CD14-positive monocyte (primary cell): Measurements from ENCODE around the gene ITGA7. TPM values are rescaled to one million over a fixed set of nuclear protein-coding genes. Genes with fewer than 3 reads are reported as not detected.
A peak's percentile ranks its signal among the peaks of the same experiment; 100 is the strongest.

ENCODE experiments used
- DNase-seq, 3 donors: peaks; one replicate each; pipeline ENCODE4 v3.0.0-alpha.2; 2011 to 2022
- H2AFZ ChIP-seq: 2 replicates; pipeline ENCODE4 v1.6.0; 2012; ENCODE audit warnings: mild to moderate bottlenecking, low read depth, low read length, inconsistent platforms; ENCODE audit not compliant: insufficient read depth, poor library complexity, severe bottlenecking
- H3K27ac ChIP-seq, 2 donors: 1 replicate in 1 of 2; 2 replicates in 1 of 2; pipeline ENCODE4 v1.5.1; 2012 to 2013; ENCODE audit warnings: low read length in 2 of 2, control low read depth in 1 of 2, inconsistent platforms in 1 of 2, low read depth in 1 of 2, mild to moderate bottlenecking in 1 of 2
- H3K27me3 ChIP-seq, 2 donors: one replicate each; pipeline versions ENCODE4 v1.6.0 to v1.6.1; 2011 to 2013; ENCODE audit warnings: low read length in 2 of 2; ENCODE audit not compliant: control insufficient read depth in 2 of 2, insufficient read depth in 2 of 2
- H3K36me3 ChIP-seq, 2 donors: replicated peaks in 1 of 2; 1 replicate in 1 of 2; 2 replicates in 1 of 2; pipeline versions ENCODE4 v1.5.1 to v1.6.1; 2012 to 2013; ENCODE audit warnings: low read length in 2 of 2, control low read depth in 1 of 2, inconsistent platforms in 1 of 2, mild to moderate bottlenecking in 1 of 2; ENCODE audit not compliant: insufficient read depth in 2 of 2, control insufficient read depth in 1 of 2
- H3K4me1 ChIP-seq, 2 donors: 1 replicate in 1 of 2; 2 replicates in 1 of 2; pipeline versions ENCODE4 v1.5.1 to v1.6.1; 2012 to 2013; ENCODE audit warnings: low read length in 2 of 2, control low read depth in 1 of 2, inconsistent platforms in 1 of 2, mild to moderate bottlenecking in 1 of 2, moderate library complexity in 1 of 2; ENCODE audit not compliant: insufficient read depth in 2 of 2, control insufficient read depth in 1 of 2
- H3K4me2 ChIP-seq: replicated peaks from 2 replicates; pipeline ENCODE3; 2012; ENCODE audit warnings: low read length, moderate library complexity, mild to moderate bottlenecking; ENCODE audit not compliant: poor library complexity, severe bottlenecking; ENCODE audit errors: extremely low read depth
- H3K4me3 ChIP-seq, 3 experiments: fragments of 200-600 bp in 1 of 3; sonication (generic) in 1 of 3; replicated peaks in 1 of 3; 1 replicate in 2 of 3; 2 replicates in 1 of 3; pipeline ENCODE4 v1.5.1; 2011 to 2013; ENCODE audit warnings: low read length in 3 of 3, mild to moderate bottlenecking in 3 of 3, control low read depth in 2 of 3, low read depth in 2 of 3, inconsistent platforms in 1 of 3, moderate library complexity in 1 of 3
- H3K79me2 ChIP-seq: 2 replicates; pipeline ENCODE4 v1.6.0; 2012; ENCODE audit warnings: mild to moderate bottlenecking, control low read depth, inconsistent platforms, low read length, moderate library complexity; ENCODE audit not compliant: insufficient read depth
- H3K9ac ChIP-seq: 2 replicates; pipeline ENCODE4 v1.6.0; 2017; ENCODE audit warnings: low read length, mild to moderate bottlenecking; ENCODE audit not compliant: insufficient read depth, poor library complexity, severe bottlenecking
- H3K9me3 ChIP-seq, 2 donors: replicated peaks in 1 of 2; 1 replicate in 1 of 2; 2 replicates in 1 of 2; pipeline versions ENCODE4 v1.5.1 to v1.6.1; 2012 to 2013; ENCODE audit warnings: low read length in 2 of 2, control low read depth in 1 of 2; ENCODE audit not compliant: control insufficient read depth in 1 of 2, insufficient read depth in 1 of 2
- H4K20me1 ChIP-seq: 2 replicates; pipeline ENCODE4 v1.6.0; 2012; ENCODE audit warnings: mild to moderate bottlenecking, low read length, control low read depth, moderate library complexity; ENCODE audit not compliant: insufficient read depth
- H3K27ac Mint-ChIP-seq, 7 donors: one replicate each; pipeline ENCODE4 v1.8.0; 2020; ENCODE audit warnings: mild to moderate bottlenecking in 7 of 7, mixed read lengths in 7 of 7, moderate library complexity in 6 of 7, inconsistent platforms in 2 of 7
- H3K27me3 Mint-ChIP-seq, 3 donors: one replicate each; pipeline ENCODE4 v1.8.0; 2021 to 2022; ENCODE audit warnings: low read depth in 3 of 3, mild to moderate bottlenecking in 3 of 3, mixed read lengths in 3 of 3, moderate library complexity in 3 of 3, inconsistent platforms in 1 of 3
- H3K36me3 Mint-ChIP-seq, 2 donors: one replicate each; pipeline ENCODE4 v1.8.0; 2020; ENCODE audit warnings: mixed read lengths in 2 of 2, inconsistent platforms in 1 of 2, mild to moderate bottlenecking in 1 of 2
- H3K4me1 Mint-ChIP-seq: one replicate; pipeline ENCODE4 v1.8.0; 2020; ENCODE audit warnings: mild to moderate bottlenecking, mixed read lengths
- H3K4me3 Mint-ChIP-seq, 2 donors: one replicate each; pipeline ENCODE4 v1.8.0; 2020; ENCODE audit warnings: mild to moderate bottlenecking in 2 of 2, mixed read lengths in 2 of 2, moderate library complexity in 1 of 2
- H3K9me3 Mint-ChIP-seq, 7 donors: one replicate each; pipeline ENCODE4 v1.8.0; 2020 to 2022; ENCODE audit warnings: mixed read lengths in 7 of 7, mild to moderate bottlenecking in 6 of 7, moderate library complexity in 6 of 7, inconsistent platforms in 2 of 7
- WGBS: methylation state at CpG from one replicate; pipeline ENCODE4 v1.1.5; 2013; ENCODE audit warnings: missing lambda C conversion rate; ENCODE audit not compliant: insufficient coverage; 5-methylcytosine and 5-hydroxymethylcytosine counted together
- intact Hi-C, 2 donors: fragments of 100-400 bp; cut with micrococcal nuclease; formaldehyde crosslinking; loops; one replicate each; pipeline versions ENCODE4 v1.15.0 to v1.15.1; 2023
- polyA plus RNA-seq, 3 donors: library from polyadenylated mRNA; depleted of rRNA in 1 of 3; unstranded in 2 of 3; stranded (reverse) in 1 of 3; fragments of 300-500 nt in 2 of 3; fragments of >200 nt in 1 of 3; fragmentation: Illumina TruSeq in 2 of 3; gene quantifications; 1 replicate in 2 of 3; 2 replicates in 1 of 3; pipeline ENCODE4 v1.2.3, GENCODE V29; 2012 to 2021
- TF ChIP-seq, protein P1 (sequence below): fragments of 200-600 bp; IDR thresholded peaks from one replicate; pipeline ENCODE4 v1.8.0; 2022; ENCODE audit warnings: antibody characterized with exemption, mild to moderate bottlenecking

Gene ITGA7
- polyA plus RNA-seq, 3 donors = 0.23 to 3.3 (median 0.55) TPM

DNA sequence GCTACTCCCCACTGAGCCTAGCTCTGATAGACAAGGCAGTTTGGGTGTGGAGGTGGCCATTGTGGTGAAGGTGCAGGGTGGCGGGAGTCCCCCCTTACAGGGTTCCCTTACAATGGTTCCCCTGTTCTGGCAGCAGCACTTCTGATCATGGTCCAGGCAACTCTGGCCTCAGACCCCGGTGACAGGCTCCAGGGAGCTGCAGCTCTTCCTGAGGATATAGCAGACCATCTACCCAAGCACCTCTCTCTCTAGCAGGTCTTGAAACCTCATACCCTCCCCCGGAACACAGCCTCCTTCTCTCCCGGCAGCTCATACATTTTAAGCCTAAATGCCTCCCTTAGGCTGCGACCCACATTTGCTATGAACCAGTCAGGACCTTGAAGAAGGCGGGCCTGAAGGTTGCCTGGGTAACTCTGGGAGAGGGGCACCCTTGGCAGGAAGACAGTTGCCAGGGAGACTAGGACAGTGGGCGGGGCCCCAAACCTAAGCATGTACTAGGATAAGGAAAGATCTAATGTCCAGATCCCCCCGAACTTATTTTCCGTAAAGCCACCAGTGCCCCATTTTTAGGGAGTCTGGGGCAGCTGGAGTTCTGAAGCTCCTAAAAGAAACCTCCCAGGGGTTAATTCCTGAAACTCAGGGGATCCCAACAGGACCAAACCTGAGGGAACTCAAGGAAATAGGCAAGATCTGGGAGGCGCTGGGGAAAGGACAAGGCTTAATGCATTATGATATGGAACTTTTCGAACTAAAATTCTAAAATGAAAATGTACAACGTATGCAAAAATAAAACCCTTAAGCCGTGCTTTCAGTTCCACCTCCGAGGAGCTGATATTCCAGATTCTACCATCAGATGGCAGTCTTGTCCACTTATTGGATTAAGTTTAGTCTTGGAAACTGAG is 30.7 kb upstream of the ITGA7 start:
- peak overlapping the region; percentile 41 for H3K9ac ChIP-seq
- no peaks in the 10 kb centered on the region for H3K9me3 ChIP-seq
- TF ChIP-seq, protein P1, sequence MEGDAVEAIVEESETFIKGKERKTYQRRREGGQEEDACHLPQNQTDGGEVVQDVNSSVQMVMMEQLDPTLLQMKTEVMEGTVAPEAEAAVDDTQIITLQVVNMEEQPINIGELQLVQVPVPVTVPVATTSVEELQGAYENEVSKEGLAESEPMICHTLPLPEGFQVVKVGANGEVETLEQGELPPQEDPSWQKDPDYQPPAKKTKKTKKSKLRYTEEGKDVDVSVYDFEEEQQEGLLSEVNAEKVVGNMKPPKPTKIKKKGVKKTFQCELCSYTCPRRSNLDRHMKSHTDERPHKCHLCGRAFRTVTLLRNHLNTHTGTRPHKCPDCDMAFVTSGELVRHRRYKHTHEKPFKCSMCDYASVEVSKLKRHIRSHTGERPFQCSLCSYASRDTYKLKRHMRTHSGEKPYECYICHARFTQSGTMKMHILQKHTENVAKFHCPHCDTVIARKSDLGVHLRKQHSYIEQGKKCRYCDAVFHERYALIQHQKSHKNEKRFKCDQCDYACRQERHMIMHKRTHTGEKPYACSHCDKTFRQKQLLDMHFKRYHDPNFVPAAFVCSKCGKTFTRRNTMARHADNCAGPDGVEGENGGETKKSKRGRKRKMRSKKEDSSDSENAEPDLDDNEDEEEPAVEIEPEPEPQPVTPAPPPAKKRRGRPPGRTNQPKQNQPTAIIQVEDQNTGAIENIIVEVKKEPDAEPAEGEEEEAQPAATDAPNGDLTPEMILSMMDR = peak; percentile 90
- no peaks in the 10 kb centered on the region for H4K20me1 ChIP-seq
- Mint-ChIP-seq H3K9me3 (peaks cover 0 to 3% (median 0%) of the 10 kb centered on the region in 7 donors), H3K27me3 (peaks cover 20 to 24% (median 22%) of the 10 kb centered on the region in 3 donors), H3K36me3 (peaks cover 0 to 2% of the 10 kb centered on the region in 2 donors), H3K4me1 (peaks cover 30% of the 10 kb centered on the region), H3K27ac (peak overlapping the region; percentile 70 to 90 (median 80)), H3K4me3 (peak overlapping the region; percentile 85 to 92)
- H2AFZ ChIP-seq = peak overlapping the region; percentile 91
- intact Hi-C loops = loop anchor here (1.0 to 5.0 kb wide), 3 partner anchors 8 to 202 kb away; partner anchors contain the start of gene PYM1 (in 1 of the 2)
- H3K27ac ChIP-seq = peak overlapping the region; percentile 33 to 65
- DNase-seq = peak; percentile 64 to 82 (median 66)
- peak overlapping the region; percentile 57 to 95 (median 82) for H3K4me3 ChIP-seq
- H3K79me2 ChIP-seq = no peaks in the 10 kb centered on the region
- H3K27me3 ChIP-seq = peaks cover 9 to 12% of the 10 kb centered on the region in 2 donors
- WGBS = 0% methylated on average over 5 of the region's 14 CpGs
- peak overlapping the region; percentile 95 for H3K4me2 ChIP-seq
- no peaks in the 10 kb centered on the region for H3K36me3 ChIP-seq
- peaks cover 16 to 24% of the 10 kb centered on the region in 2 donors for H3K4me1 ChIP-seq

DNA sequence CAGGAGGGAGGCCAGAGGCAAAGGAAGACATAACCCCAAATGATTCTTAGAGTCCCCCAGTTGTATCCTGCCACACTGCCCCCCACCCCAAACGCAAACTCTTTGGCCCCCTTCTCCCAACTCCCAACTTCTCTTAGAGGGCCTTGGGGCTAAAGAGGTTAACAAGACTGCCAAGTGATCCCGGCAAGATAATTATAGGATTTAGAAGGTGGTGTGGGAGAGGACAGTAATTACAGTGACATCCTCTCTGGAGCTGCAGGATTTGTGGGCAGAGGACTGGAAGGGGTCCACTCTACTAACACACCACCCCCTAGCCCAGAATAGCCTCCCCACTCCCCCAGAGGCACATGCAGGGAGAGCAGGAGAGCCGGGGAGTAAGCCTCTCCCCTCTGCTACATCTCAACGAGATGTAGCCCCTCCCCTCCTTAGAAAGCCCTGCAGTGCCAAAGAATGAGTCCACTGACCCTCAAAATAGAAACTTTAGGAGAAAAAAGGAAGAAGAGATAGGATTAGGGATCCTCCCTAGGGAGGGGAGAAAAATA is 29.9 kb upstream of the ITGA7 start:
- H3K36me3 Mint-ChIP-seq = peaks cover 0 to 2% of the 10 kb centered on the region in 2 donors
- H4K20me1 ChIP-seq = no peaks in the 10 kb centered on the region
- TF ChIP-seq, protein P1 = peak; percentile 18
- H3K27me3 ChIP-seq = peaks cover 8 to 10% of the 10 kb centered on the region in 2 donors
- H3K9me3 Mint-ChIP-seq = peaks cover 0 to 2% (median 0%) of the 10 kb centered on the region in 7 donors
- peak overlapping the region in 1 of 3 experiments; percentile 82 for H3K4me3 ChIP-seq
- H3K4me1 ChIP-seq = peaks cover 14 to 21% of the 10 kb centered on the region in 2 donors
- DNase-seq = no peak
- peaks cover 28% of the 10 kb centered on the region for H3K4me1 Mint-ChIP-seq
- peak overlapping the region; percentile 91 for H2AFZ ChIP-seq
- H3K4me3 Mint-ChIP-seq = peak overlapping the region in 1 of 2 donors; percentile 85
- intact Hi-C loops = loop anchor here (1.0 to 5.0 kb wide), 3 partner anchors 7 to 203 kb away; partner anchors contain the start of gene PYM1 (in 1 of the 2)
- H3K27ac ChIP-seq = peak overlapping the region; percentile 33 to 65
- WGBS = no CpG with 5 or more reads among the region's 4 CpGs
- H3K79me2 ChIP-seq = no peaks in the 10 kb centered on the region
- H3K27ac Mint-ChIP-seq = peak overlapping the region in 3 of 7 donors; percentile 9 to 90 (median 48)
- no peak overlapping the region for H3K9ac ChIP-seq
- no peaks in the 10 kb centered on the region for H3K9me3 ChIP-seq
- H3K36me3 ChIP-seq = no peaks in the 10 kb centered on the region
- peak overlapping the region; percentile 95 for H3K4me2 ChIP-seq
- H3K27me3 Mint-ChIP-seq = peaks cover 17 to 24% (median 20%) of the 10 kb centered on the region in 3 donors
